CD4-positive, alpha-beta T cell (primary cell): ENCODE data around the gene GPBP1. TPM values are rescaled to one million over a fixed set of nuclear protein-coding genes. Genes with fewer than 3 reads are reported as not detected.
A peak's percentile ranks its signal among the peaks of the same experiment; 100 is the strongest.

Experiments used
- ATAC-seq: fragments of 200-7000 bp; cut with Tn5 transposase; one replicate; pipeline ENCODE4 v1.10.0; 2022; ENCODE audit warnings: mild to moderate bottlenecking; ENCODE audit not compliant: poor library complexity
- CTCF ChIA-PET: fragments of 350-600 bp; sonication (Branson Sonifier 250); formaldehyde crosslinking; loops from one replicate; lab custom pipeline; 2021; ENCODE audit warnings: antibody characterized with exemption, inconsistent platforms; lab: Charles Lee
- POLR2A ChIA-PET: fragments of 350-600 bp; sonication (Branson Sonifier 250); formaldehyde crosslinking; loops from one replicate; lab custom pipeline; 2021; ENCODE audit warnings: antibody characterized with exemption, inconsistent platforms; lab: Charles Lee
- DNase-seq, 14 experiments: peaks; one replicate each; pipeline ENCODE4 v3.0.0-alpha.2; 2013 to 2020; ENCODE audit warnings: mixed read lengths in 2 of 14
- H3K27ac ChIP-seq, 2 donors: one replicate each; pipeline versions ENCODE4 v1.5.1 to v1.7.0; 2013; ENCODE audit warnings: low read length in 2 of 2, low read depth in 1 of 2, mild to moderate bottlenecking in 1 of 2
- H3K27me3 ChIP-seq, 2 experiments: 1 replicate in 1 of 2; 2 replicates in 1 of 2; pipeline versions ENCODE4 v1.6.1 to v1.7.0; 2013; ENCODE audit warnings: low read length in 2 of 2, control low read depth in 1 of 2, mild to moderate bottlenecking in 1 of 2, moderate library complexity in 1 of 2; ENCODE audit not compliant: insufficient read depth in 2 of 2, control insufficient read depth in 1 of 2
- H3K36me3 ChIP-seq: one replicate; pipeline ENCODE4 v1.6.1; 2013; ENCODE audit warnings: low read length, control low read depth; ENCODE audit not compliant: insufficient read depth
- H3K4me1 ChIP-seq: one replicate; pipeline ENCODE4 v1.6.1; 2013; ENCODE audit warnings: low read length, control low read depth; ENCODE audit not compliant: insufficient read depth
- H3K4me3 ChIP-seq: one replicate; pipeline ENCODE4 v1.5.1; 2013; ENCODE audit warnings: mild to moderate bottlenecking, low read length, moderate library complexity
- H3K9me3 ChIP-seq, 2 experiments: 1 replicate in 1 of 2; 2 replicates in 1 of 2; pipeline versions ENCODE4 v1.6.1 to v1.7.0; 2013; ENCODE audit warnings: low read length in 2 of 2, mild to moderate bottlenecking in 2 of 2, control low read depth in 1 of 2, moderate library complexity in 1 of 2; ENCODE audit not compliant: control insufficient read depth in 1 of 2, insufficient read depth in 1 of 2
- H3K27ac Mint-ChIP-seq: one replicate; pipeline ENCODE4 v1.8.0; 2020; ENCODE audit warnings: mixed read lengths
- H3K27me3 Mint-ChIP-seq: one replicate; pipeline ENCODE4 v1.8.0; 2021; ENCODE audit warnings: mixed read lengths
- H3K36me3 Mint-ChIP-seq: one replicate; pipeline ENCODE4 v1.8.0; 2021; ENCODE audit warnings: low read depth, mixed read lengths
- H3K4me1 Mint-ChIP-seq: one replicate; pipeline ENCODE4 v1.8.0; 2021; ENCODE audit warnings: low read depth, mixed read lengths
- H3K4me3 Mint-ChIP-seq: one replicate; pipeline ENCODE4 v1.8.0; 2020; ENCODE audit warnings: mild to moderate bottlenecking, mixed read lengths
- H3K9me3 Mint-ChIP-seq: one replicate; pipeline ENCODE4 v1.8.0; 2020; ENCODE audit warnings: mixed read lengths
- CTCF ChIP-seq: fragments of 200-600 bp; IDR thresholded peaks from one replicate; pipeline ENCODE4 v1.8.0; 2022; ENCODE audit warnings: antibody characterized with exemption, mild to moderate bottlenecking
- intact Hi-C, 2 experiments: fragments of 100-400 bp; cut with DNase I in 1 of 2; cut with micrococcal nuclease in 1 of 2; formaldehyde crosslinking; loops; one replicate each; pipeline versions ENCODE4 v1.15.1 to v1.9.0; 2023 to 2025; cut with DNase I, micrococcal nuclease
- total RNA-seq, 174 experiments: library from RNA in 2 of 174; stranded (reverse) in 2 of 174; gene quantifications; one replicate each; pipeline ENCODE4 v1.2.3 and lab custom pipeline; 2021 to 2026

The GPBP1 gene
- total RNA-seq, 2 experiments from 2014 or later: 136 to 137 TPM

DNA sequence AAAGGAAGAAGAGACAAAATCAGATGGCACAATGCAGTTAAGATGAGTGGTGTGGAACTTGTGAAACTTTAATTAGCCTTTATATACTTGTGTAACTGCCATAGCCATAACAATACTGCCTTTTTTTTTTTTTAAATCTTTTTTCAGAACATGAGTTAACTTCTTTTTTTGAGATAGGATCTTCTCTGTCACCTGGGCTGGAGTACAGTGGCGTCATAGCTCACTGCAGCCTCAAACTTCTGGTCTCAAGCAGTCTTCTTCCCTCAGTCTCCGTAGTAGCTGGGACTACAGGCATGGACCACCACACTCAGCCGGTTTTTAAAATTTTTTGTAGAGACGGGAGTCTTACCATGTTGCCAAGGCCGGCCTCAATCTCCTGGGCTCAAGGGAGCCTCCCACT lies 37.2 kb downstream of the GPBP1 start:
- H3K4me3 ChIP-seq: no peak overlapping the region
- Mint-ChIP-seq H3K27me3 (no peaks in the 10 kb centered on the region), H3K4me3 (no peak overlapping the region), H3K9me3 (no peaks in the 10 kb centered on the region), H3K27ac (peak overlapping the region; percentile 71), H3K4me1 (peaks cover 76% of the 10 kb centered on the region), H3K36me3 (peaks cover 57% of the 10 kb centered on the region)
- H3K36me3 ChIP-seq: peaks cover 29% of the 10 kb centered on the region
- ATAC-seq (peak; percentile 72), DNase-seq (peak in 2 of 14 experiments; percentile 34 to 40)
- CTCF ChIA-PET: no interaction called here
- no peaks in the 10 kb centered on the region for H3K9me3 ChIP-seq
- no peak for TF ChIP-seq CTCF
- peaks cover 49% of the 10 kb centered on the region for H3K4me1 ChIP-seq
- H3K27ac ChIP-seq: peak overlapping the region; percentile 18 to 20
- H3K27me3 ChIP-seq: no peaks in the 10 kb centered on the region
- POLR2A ChIA-PET: no interaction called here
- intact Hi-C loops: no loop called here

DNA sequence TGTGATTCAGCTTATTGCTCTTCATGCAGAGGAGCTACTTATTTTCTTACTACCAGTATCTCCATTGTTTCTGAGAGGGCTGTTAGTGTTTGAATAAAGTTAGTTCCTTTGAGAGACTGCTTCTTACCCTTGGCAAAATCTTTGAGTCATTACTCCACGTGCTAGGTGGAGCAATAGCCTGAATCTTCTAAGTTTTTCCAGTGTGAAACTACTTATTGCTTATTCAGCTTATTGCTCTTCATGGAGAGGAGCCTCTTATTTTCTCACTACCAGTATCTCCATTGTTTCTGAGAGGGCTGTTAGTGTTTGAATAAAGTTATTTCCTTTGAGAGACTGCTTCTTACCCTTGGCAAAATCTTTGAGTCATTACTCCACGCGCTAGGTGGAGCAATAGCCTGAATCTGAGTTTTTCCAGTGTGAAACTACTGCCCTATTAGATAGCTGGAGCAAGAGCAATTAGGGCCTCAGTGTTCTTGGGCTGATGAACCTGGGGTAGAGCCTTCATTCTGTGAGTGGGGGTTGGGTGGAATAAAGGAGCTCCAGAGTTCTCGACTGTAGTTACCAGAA lies 41.9 kb downstream of the GPBP1 start:
- H3K27me3 Mint-ChIP-seq: no peaks in the 10 kb centered on the region
- peak overlapping the region; percentile 72 for H3K27ac Mint-ChIP-seq
- DNase-seq: no peak
- H3K4me1 Mint-ChIP-seq: peaks cover 65% of the 10 kb centered on the region
- ChIA-PET CTCF (no interaction called here), POLR2A (interaction anchor here (0.6 kb wide), 1 partner anchor 194 kb away, joined by 3 read pairs; no protein-coding TSS in a partner anchor)
- Histone ChIP-seq H3K4me1 (peaks cover 30% of the 10 kb centered on the region), H3K36me3 (peaks cover 31% of the 10 kb centered on the region), H3K27ac (no peak overlapping the region), H3K4me3 (no peak overlapping the region), H3K27me3 (no peaks in the 10 kb centered on the region), H3K9me3 (no peaks in the 10 kb centered on the region)
- peaks cover 73% of the 10 kb centered on the region for H3K36me3 Mint-ChIP-seq
- H3K4me3 Mint-ChIP-seq: no peak overlapping the region
- intact Hi-C loops: loop anchor here in 1 of 2 experiments (5.0 kb wide), 1 partner anchor 263 kb away; the partner anchor contains the start of gene MIER3
- H3K9me3 Mint-ChIP-seq: no peaks in the 10 kb centered on the region
- no peak for TF ChIP-seq CTCF
- ATAC-seq: no peak

DNA sequence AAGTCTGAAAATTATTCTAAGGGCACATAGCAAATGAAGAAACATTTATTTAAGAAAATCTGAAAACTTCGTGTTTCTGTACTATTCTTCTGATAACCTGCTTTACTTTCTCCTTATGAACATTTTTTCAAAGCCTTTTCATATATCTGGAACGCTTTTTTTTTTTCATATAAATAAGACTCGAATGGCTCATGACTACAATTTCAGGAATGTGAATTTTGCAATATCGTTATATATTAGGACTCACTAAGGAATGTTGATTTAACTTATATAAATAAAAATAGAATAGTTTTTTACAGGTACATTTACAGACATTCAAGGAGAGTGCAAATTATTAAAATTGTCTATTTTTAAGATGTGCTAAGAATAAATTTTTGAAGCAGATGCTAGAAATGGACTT lies 42.9 kb downstream of the GPBP1 start:
- H3K9me3 ChIP-seq: no peaks in the 10 kb centered on the region
- H3K9me3 Mint-ChIP-seq: no peaks in the 10 kb centered on the region
- ATAC-seq (no peak), DNase-seq (no peak)
- peaks cover 67% of the 10 kb centered on the region for H3K4me1 Mint-ChIP-seq
- no peak for TF ChIP-seq CTCF
- H3K27ac ChIP-seq: no peak overlapping the region
- intact Hi-C loops: loop anchor here in 1 of 2 experiments (5.0 kb wide), 1 partner anchor 264 kb away; the partner anchor contains the start of gene MIER3
- no peaks in the 10 kb centered on the region for H3K27me3 Mint-ChIP-seq
- H3K27me3 ChIP-seq: no peaks in the 10 kb centered on the region
- CTCF ChIA-PET: interaction anchor here (1.0 kb wide), 1 partner anchor 79 kb away, joined by 3 read pairs; no protein-coding TSS in a partner anchor
- peaks cover 31% of the 10 kb centered on the region for H3K36me3 ChIP-seq
- no peak overlapping the region for H3K4me3 Mint-ChIP-seq
- H3K4me1 ChIP-seq: peaks cover 25% of the 10 kb centered on the region
- no peak overlapping the region for H3K4me3 ChIP-seq
- H3K36me3 Mint-ChIP-seq: peaks cover 77% of the 10 kb centered on the region
- POLR2A ChIA-PET: no interaction called here
- no peak overlapping the region for H3K27ac Mint-ChIP-seq
